ENCODE measurements around the gene U2SURP.
"Not testable (repeated sequence)": the region's sequence is repeated elsewhere in the genome, so short reads cannot be mapped to it uniquely, and the experiment has no call there.

The U2SURP gene

GRCh38 chr3:143024351-143024960, 23.1 kb downstream of the U2SURP start:
- no peak for DNase-seq

DNA sequence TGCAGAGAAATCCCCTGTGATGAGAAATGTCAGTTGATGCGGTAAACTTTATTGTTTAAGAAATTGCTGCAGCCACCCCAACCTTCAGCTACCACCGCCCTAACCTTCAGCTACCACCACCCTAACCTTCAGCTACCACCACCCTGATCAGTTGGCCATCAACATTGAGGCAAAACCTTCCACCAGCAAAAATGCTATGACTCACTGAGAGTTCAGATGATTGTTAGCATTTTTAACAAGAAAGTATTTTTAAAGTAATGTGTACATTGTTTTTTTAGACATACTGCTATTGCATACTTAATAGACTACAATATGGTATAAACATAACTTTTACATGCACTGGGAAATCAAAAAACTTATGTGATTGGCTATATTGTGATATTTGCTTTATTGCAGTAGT, 30.0 kb downstream of the U2SURP start:
- DNase-seq, result no peak

DNA sequence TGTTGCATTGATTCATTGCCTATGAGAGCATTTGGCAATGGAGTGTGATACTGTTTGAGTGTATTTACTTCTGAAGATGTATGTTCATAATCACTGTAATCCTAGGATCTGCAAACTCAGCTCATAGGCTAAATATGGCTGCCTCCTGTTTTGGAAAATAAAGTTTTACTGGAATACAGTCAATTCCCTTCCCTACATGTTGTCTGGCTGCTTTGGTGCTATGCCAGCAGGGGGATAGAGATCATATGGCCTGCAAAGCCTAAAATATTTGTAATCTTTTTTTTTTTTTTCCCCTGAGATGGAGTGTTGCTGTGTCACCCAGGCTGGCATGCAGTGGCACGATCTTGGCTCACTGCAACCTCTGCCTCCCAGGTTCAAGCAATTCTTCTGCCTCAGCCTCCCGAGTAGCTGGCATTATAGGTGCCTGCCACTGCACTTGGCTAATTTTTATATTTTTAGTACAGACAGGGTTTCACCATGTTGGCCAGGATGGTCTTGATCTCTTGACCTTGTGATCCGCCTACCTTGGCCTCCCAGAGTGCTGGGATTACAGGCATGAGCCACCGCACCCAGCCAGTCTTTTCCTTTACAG, 30.5 kb downstream of the U2SURP start:
- DNase-seq, result not testable (repeated sequence)

GRCh38 chr3:143035466-143036211, 34.3 kb downstream of the U2SURP start:
- no peak for DNase-seq

GRCh38 chr3:143036557-143036956, 35.2 kb downstream of the U2SURP start:
- DNase-seq, result no peak

DNA sequence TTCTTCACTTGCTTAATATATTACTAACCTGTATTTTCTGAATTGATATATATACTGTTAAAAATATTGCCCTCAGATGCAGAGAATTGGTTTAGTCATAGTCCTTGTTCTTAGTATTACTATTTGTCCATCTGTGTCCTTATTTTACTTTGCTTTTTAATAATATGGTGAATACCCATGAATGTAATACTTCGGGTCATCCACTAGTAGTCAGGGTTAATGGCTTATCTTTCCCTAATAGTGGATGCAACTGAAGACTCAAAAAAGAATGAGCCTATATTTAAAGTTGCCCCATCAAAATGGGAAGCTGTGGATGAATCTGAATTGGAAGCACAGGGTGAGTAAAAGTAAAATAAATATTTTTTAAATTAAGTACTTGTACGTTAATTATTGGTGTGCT, 36.5 kb downstream of the U2SURP start:
- DNase-seq, result no peak

DNA sequence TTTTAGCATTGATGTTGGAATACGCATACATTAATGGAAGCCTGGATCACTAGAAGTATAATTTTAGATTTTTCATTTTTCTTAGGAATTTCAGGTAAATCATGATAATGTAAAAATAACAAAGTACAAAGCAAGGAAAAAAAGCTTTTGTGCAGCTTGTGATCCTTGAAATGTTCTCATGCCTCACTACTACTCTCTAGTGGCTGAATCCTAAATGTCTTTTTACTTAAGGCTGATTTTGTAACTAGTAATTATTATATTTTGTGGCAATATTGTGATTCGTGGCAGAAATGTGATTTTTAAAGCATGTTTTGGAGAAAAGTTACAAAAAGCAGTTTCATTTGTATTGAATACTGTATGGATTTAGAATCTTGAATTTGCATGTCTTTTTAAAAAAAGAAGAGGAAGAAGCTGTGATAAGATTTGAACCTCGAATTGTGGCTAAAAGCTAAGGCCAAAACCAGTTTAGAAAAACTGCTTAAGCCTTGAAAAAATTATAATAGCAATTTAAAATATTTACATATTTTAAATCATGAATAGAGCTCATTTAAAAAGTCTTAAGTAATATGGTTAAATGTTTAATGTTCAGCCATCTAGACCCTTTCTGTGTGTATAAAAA, 39.0 kb downstream of the U2SURP start:
- no peak for DNase-seq

DNA sequence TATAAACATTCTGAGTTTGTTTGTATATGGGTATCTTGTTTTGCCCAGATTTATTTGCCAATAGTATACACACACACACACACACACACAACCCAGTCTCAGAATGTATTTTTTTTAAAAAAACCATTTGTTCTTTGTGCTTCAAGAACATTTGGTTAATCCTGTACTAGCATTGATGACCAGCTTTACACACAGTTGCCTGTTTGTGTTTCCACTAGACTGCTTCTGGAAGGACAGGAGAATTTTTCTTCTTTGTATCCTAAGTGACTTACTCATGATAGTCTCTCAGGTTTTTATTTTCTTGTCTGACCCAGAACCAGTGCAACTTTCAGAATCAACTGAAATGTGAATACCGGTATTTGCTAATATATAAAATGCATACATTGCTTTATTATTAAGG, 40.5 kb downstream of the U2SURP start:
- DNase-seq, result no peak

DNA sequence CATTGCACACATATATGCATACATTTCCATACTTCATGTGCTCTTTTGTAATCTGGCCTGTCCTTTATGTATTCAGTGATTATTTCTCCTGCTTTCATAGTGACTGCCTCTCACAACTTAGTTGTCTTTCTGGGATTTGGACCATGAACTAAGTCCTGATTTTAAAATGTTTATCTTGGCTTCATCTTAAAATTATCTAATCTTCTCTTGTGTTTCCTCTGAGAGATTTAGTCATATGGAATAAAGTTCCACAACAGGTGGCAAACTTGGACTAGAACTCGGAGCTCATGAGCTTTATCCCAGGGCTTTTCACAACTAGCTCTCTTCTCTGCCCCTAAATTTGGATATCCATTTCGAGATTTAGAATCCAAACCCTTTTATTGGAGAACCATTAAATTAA, 44.3 kb downstream of the U2SURP start:
- no peak for DNase-seq

DNA sequence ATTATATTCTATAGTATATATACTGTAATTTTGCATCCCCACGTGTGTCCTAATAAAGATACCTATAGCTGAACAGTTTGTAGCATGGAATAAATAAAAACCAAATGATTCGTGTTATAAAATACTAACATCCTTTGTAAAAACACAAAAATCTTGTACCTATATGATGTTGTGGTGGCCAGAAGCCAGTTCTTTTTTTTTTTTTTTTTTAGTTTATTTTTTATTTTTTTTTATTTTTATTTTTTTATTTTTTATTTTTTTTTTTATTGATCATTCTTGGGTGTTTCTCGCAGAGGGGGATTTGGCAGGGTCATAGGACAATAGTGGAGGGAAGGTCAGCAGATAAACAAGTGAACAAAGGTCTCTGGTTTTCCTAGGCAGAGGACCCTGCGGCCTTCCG, 44.7 kb downstream of the U2SURP start:
- not testable (repeated sequence) for DNase-seq

DNA sequence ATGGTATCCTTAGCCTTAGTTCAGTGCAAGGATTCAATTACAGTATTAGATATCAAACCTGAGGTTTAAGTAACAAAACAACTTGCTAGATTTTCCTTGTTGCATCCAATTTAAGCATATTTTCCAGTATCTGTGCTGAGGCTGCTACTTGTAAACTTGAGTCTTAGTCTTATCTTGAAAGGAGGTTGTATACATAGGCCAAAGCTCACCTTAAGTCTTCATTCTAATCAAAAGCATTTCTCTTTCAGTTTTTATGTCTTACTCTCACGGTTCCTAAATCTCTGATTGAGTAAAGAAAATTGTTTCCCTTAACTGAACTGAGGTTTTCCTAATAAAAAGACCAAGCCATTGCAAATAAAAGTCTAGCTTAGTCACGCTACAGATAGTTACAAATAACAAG, 52.6 kb downstream of the U2SURP start:
- DNase-seq, result no peak

DNA sequence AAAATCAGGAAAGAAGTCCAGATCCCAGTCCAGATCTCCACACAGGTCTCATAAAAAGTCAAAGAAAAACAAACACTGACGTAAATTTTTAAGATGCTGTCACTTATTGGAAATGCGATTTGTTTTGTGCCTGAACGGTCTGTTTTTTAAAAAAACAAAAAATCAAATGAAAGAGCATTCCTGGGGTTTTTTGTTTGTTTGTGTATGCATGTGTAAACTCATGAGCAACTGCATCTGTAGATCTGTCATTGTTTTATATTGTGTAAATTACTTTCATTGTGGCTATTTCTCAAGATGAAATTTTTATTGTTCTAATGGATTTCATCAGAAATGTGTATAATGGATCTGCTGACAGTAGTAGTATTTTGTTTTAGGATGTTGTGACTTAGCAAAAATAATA, 55.0 kb downstream of the U2SURP start:
- no peak for DNase-seq

GRCh38 chr3:143060906-143061305, 59.5 kb downstream of the U2SURP start:
- no peak for DNase-seq

DNA sequence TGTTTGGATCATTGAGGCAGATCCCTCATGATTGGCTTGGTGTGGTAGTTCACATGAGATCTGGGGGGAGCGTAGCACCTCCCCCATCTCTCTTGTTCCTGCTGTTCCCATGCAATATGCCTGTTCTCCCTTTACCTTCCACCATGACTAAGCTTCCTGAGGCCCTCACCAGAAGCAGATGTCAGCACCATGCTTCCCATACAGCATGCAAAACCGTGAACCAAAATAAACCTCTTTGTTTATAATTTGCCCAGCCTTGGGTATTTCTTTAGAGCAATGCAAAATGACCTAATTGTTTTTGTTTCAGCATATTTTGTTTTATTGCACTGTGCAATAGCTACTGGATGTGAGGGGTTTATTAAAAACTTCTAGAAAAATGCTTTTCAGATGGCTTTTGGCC, 61.6 kb downstream of the U2SURP start:
- DNase-seq, result no peak

GRCh38 chr3:143064777-143065176, 63.4 kb downstream of the U2SURP start:
- DNase-seq, result no peak

GRCh38 chr3:143065364-143065763, 64.0 kb downstream of the U2SURP start:
- DNase-seq, result no peak

DNA sequence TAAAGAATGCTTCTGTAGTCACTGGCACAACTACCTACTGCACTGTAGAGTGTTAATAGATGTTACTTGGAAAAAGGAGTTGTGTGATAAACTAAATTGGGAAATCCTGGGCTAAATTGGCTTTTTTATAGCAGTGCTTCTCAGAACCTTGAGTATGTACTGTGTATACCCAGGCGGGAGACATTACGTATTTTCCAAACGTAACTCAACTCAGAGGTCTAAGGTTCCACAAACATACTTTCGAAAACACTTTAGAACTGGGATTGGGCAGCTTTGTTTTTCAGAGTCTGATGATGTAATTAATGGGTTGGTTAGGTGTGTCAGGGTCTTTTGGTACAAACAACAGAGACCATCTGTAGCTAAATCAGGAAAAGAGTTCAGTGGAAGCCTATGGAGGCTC, 64.7 kb downstream of the U2SURP start:
- no peak for DNase-seq

DNA sequence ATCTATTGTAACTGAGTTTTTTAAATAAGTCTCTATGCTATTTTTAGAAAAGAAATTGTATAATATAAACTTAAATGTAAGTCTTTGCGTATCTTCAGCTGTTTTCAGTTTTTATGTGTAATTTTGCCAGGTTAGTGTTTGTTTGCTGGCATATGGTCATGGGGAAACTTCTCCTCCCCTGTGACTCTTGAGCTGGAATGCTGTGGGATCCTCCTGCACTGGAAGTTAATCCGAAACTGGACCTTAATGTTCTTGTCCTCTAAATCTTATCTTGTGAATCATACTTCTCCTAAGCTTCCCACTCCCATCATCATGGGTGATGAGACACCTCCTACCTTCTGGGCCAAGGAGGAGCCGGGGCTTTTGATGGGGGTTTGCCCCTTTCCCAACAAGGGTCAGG, 65.8 kb downstream of the U2SURP start:
- no peak for DNase-seq

- DNase-seq, result no peak
Observed at GRCh38 chr3:143068059-143068458, 66.7 kb downstream of the U2SURP start.

DNA sequence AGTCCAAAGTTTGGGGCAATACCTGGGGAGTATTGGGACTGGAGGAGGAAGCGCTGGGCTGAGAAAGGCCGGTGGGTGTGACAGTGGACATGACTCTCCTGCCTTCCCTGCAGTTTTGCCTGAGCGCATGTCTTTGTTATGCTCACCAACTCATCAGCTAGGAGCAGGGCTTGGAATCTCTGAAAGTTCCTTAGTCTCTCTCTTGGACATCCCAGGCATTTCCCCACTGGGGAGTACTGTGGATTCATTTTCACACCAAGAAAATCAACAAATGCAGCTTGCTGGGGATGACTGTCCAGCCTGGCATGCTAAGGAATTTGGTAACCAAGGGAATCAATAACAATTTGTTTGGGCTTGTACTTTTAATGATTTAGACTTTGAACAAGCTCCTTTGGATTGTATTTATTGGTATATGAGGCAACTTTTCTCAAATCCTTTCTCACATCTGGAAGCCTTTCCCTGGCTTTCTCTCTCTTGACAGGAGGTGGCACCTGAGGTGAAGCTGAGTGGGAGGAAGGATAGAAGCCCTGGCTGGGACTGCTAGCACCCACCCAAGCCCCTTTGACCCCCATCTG, 69.7 kb downstream of the U2SURP start:
- DNase-seq, result no peak

- no peak for DNase-seq
Observed at GRCh38 chr3:143071776-143072175, 70.4 kb downstream of the U2SURP start.

DNA sequence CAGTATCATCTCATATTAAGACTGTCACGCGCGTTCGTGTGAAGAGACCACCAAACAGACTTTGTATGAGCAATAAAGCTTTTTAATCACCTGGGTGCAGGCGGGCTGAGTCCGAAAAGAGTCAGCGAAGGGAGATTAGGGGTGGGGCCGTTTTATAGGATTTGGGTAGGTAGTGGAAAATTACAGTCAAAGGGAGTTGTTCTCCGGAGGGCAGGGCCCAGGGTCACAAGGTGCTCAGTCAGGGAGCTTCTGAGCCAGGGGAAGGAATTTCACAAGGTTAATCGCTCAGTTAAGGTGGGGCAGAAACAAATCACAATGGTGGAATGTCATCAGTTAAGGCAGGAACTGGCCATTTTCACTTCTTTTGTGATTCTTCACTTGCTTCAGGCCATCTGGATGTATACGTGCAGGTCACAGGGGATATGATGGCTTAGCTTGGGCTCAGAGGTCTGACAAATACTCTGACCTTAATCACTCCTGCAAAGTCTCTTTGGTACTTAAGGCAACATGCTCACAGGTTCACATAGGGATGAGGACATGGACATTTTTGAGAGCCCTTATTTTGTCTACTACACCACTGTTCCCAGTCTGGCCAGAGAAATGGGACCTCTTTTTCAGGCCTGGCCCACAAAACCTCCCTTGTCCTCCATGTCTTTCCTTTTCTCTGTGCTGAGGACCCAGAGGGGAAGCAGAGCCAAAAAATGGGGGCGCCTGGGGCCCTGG, 71.1 kb downstream of the U2SURP start:
- DNase-seq, result not testable (repeated sequence)

GRCh38 chr3:143073541-143073940, 72.2 kb downstream of the U2SURP start:
- DNase-seq, result not testable (repeated sequence)
